ENCODE results near the gene NHSL2. TPM values are rescaled to one million over a fixed set of nuclear protein-coding genes. Genes with fewer than 3 reads are reported as not detected.
A peak's percentile ranks its signal among the peaks of the same experiment; 100 is the strongest.
"Not testable (repeated sequence)": the region's sequence is repeated elsewhere in the genome, so short reads cannot be mapped to it uniquely, and the experiment has no call there.

Gene NHSL2
- total RNA-seq (2014; rRNA removed; shearing (Covaris generic)) (7.0 and 9.5 TPM in 2 replicates), polyA plus RNA-seq (2016; fragmentation: Nextera tagmentation; extraction: Ambion mirVana) (3.7 and 4.7 TPM in 2 replicates)
- long read RNA-seq, partial matches to known transcripts, result 1 of 3 reads
- long read RNA-seq, other reads (novel, unspliced or antisense), result 2 of 3 reads

DNA sequence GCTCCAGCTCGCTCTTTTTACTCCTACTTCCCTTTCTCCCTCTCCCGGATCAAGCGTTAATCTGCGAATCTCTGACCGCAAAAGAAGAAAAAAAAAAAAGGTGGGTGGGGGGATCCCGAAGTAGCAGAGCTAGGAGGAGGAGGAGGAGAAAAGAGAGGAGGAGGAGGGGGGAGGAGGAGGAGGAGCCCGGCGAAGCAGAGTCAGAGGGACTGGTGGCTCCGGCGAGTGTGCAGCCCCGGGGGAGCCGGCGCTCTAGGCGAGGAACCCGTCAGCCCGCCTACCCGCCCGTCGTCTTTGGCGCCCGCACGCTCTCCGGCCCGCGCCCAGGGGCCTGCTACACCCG is at the start of gene NHSL2:
NHSL2 (plus strand) TSS at position 203 of the 343 bp plus-strand sequence.
- Mint-ChIP-seq H3K9me3 (no peaks in the 10 kb centered on the region), H3K36me3 (ENCODE audit: low read depth) (no peaks in the 10 kb centered on the region; the same call in 2 of the 3 replicates), H3K27ac (no peak within 1 kb of the TSS), H3K4me1 (peaks cover 30% of the 10 kb centered on the region), H3K27me3 (ENCODE audit: insufficient read depth, low read depth, poor library complexity) (peaks cover 2% of the 10 kb centered on the region), H3K4me3 (peak within 1 kb of the TSS; percentile 81)
- Histone ChIP-seq H2AFZ (no peak within 1 kb of the TSS), H3K4me1 (ENCODE audit: insufficient read depth) (peaks cover under 1% of the 10 kb centered on the region; the same call in 1 of the 2 replicates), H3F3A (replicated peaks; ENCODE audit: low read depth) (no peaks in the 10 kb centered on the region), H3K27ac (ENCODE audit: low read depth) (peak within 1 kb of the TSS; percentile 84), H3K79me2 (replicated peaks; ENCODE audit: insufficient read depth) (peaks cover 27% of the 10 kb centered on the region), H3K9me2 (ENCODE audit: insufficient read depth) (no peaks in the 10 kb centered on the region), H3K27me3 (ENCODE audit: insufficient read depth) (no peaks in the 10 kb centered on the region), H4K20me1 (replicated peaks; ENCODE audit: insufficient read depth) (no peaks in the 10 kb centered on the region), H3K36me3 (ENCODE audit: insufficient read depth) (no peaks in the 10 kb centered on the region), H3K4me2 (peak within 1 kb of the TSS; percentile 85), H3K4me3 (peak within 1 kb of the TSS; percentile 70)
- 0 out of 2 replicates have a peak, but pooled peaks have one; percentile 25 for TF ChIP-seq POLR2AphosphoS5 (IDR thresholded peaks at IDR 0.05; ENCODE audit: low read depth)
- no peak for TF ChIP-seq NANOG (IDR thresholded peaks at IDR 0.05; ENCODE audit: borderline replicate concordance)
- DNase-seq (ENCODE audit: low spot score), result peak; percentile 55
- peak; percentile 56 for ATAC-seq

DNA sequence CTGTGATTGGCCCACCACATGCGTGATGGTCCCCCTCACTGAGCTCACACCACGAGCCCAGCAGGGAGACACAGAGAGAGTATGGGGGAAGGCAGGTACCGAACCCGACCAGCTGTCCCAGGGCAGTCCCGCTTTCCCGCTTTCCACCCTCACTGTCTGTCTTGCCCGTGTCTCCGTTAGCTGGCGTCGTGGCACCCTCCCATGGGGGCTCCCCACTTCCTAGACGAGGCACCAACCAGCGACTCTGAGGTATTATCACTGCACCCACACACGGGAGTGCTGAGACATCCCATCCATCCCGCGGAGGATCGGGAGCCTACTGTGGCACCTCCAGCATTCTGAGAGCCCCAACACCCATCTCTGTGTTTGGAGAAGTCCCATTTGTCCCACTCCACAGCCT is 43.0 kb upstream of the NHSL2 start:
- Mint-ChIP-seq H3K9me3 (no peaks in the 10 kb centered on the region), H3K4me3 (no peak overlapping the region), H3K27ac (no peak overlapping the region), H3K4me1 (0 out of 3 replicates have a peak, but pooled peaks cover 5% of the 10 kb centered on the region), H3K36me3 (ENCODE audit: low read depth) (no peaks in the 10 kb centered on the region), H3K27me3 (ENCODE audit: insufficient read depth, low read depth, poor library complexity) (peaks cover 10% of the 10 kb centered on the region)
- Histone ChIP-seq H2AFZ (no peak overlapping the region), H3K36me3 (ENCODE audit: insufficient read depth) (no peaks in the 10 kb centered on the region), H3K27ac (ENCODE audit: low read depth) (no peak overlapping the region), H3K4me3 (no peak overlapping the region), H3K9me2 (ENCODE audit: insufficient read depth) (no peaks in the 10 kb centered on the region), H3K4me1 (ENCODE audit: insufficient read depth) (no peaks in the 10 kb centered on the region), H3K27me3 (ENCODE audit: insufficient read depth) (no peaks in the 10 kb centered on the region), H4K20me1 (replicated peaks; ENCODE audit: insufficient read depth) (no peaks in the 10 kb centered on the region), H3K79me2 (replicated peaks; ENCODE audit: insufficient read depth) (no peaks in the 10 kb centered on the region), H3K4me2 (no peak overlapping the region), H3F3A (replicated peaks; ENCODE audit: low read depth) (no peaks in the 10 kb centered on the region)
- DNase-seq (ENCODE audit: low spot score) (no peak), ATAC-seq (no peak)
- TF ChIP-seq, protein P1, sequence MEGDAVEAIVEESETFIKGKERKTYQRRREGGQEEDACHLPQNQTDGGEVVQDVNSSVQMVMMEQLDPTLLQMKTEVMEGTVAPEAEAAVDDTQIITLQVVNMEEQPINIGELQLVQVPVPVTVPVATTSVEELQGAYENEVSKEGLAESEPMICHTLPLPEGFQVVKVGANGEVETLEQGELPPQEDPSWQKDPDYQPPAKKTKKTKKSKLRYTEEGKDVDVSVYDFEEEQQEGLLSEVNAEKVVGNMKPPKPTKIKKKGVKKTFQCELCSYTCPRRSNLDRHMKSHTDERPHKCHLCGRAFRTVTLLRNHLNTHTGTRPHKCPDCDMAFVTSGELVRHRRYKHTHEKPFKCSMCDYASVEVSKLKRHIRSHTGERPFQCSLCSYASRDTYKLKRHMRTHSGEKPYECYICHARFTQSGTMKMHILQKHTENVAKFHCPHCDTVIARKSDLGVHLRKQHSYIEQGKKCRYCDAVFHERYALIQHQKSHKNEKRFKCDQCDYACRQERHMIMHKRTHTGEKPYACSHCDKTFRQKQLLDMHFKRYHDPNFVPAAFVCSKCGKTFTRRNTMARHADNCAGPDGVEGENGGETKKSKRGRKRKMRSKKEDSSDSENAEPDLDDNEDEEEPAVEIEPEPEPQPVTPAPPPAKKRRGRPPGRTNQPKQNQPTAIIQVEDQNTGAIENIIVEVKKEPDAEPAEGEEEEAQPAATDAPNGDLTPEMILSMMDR (conservative IDR thresholded peaks at IDR 0.05; ENCODE audit: low read depth in 2 of 2), result no peak
- no peak for TF ChIP-seq EZH2 (IDR thresholded peaks at IDR 0.05; ENCODE audit: low read depth, unreplicated experiment)
- TF ChIP-seq ZNF114 (CRISPR knock-in tag; IDR thresholded peaks at IDR 0.05), result no peak
- TF ChIP-seq JUNB (IDR thresholded peaks at IDR 0.05; ENCODE audit: unreplicated experiment), result no peak
- no peak for TF ChIP-seq STAT1 (IDR thresholded peaks at IDR 0.05; ENCODE audit: unreplicated experiment)
- TF ChIP-seq, protein P2, sequence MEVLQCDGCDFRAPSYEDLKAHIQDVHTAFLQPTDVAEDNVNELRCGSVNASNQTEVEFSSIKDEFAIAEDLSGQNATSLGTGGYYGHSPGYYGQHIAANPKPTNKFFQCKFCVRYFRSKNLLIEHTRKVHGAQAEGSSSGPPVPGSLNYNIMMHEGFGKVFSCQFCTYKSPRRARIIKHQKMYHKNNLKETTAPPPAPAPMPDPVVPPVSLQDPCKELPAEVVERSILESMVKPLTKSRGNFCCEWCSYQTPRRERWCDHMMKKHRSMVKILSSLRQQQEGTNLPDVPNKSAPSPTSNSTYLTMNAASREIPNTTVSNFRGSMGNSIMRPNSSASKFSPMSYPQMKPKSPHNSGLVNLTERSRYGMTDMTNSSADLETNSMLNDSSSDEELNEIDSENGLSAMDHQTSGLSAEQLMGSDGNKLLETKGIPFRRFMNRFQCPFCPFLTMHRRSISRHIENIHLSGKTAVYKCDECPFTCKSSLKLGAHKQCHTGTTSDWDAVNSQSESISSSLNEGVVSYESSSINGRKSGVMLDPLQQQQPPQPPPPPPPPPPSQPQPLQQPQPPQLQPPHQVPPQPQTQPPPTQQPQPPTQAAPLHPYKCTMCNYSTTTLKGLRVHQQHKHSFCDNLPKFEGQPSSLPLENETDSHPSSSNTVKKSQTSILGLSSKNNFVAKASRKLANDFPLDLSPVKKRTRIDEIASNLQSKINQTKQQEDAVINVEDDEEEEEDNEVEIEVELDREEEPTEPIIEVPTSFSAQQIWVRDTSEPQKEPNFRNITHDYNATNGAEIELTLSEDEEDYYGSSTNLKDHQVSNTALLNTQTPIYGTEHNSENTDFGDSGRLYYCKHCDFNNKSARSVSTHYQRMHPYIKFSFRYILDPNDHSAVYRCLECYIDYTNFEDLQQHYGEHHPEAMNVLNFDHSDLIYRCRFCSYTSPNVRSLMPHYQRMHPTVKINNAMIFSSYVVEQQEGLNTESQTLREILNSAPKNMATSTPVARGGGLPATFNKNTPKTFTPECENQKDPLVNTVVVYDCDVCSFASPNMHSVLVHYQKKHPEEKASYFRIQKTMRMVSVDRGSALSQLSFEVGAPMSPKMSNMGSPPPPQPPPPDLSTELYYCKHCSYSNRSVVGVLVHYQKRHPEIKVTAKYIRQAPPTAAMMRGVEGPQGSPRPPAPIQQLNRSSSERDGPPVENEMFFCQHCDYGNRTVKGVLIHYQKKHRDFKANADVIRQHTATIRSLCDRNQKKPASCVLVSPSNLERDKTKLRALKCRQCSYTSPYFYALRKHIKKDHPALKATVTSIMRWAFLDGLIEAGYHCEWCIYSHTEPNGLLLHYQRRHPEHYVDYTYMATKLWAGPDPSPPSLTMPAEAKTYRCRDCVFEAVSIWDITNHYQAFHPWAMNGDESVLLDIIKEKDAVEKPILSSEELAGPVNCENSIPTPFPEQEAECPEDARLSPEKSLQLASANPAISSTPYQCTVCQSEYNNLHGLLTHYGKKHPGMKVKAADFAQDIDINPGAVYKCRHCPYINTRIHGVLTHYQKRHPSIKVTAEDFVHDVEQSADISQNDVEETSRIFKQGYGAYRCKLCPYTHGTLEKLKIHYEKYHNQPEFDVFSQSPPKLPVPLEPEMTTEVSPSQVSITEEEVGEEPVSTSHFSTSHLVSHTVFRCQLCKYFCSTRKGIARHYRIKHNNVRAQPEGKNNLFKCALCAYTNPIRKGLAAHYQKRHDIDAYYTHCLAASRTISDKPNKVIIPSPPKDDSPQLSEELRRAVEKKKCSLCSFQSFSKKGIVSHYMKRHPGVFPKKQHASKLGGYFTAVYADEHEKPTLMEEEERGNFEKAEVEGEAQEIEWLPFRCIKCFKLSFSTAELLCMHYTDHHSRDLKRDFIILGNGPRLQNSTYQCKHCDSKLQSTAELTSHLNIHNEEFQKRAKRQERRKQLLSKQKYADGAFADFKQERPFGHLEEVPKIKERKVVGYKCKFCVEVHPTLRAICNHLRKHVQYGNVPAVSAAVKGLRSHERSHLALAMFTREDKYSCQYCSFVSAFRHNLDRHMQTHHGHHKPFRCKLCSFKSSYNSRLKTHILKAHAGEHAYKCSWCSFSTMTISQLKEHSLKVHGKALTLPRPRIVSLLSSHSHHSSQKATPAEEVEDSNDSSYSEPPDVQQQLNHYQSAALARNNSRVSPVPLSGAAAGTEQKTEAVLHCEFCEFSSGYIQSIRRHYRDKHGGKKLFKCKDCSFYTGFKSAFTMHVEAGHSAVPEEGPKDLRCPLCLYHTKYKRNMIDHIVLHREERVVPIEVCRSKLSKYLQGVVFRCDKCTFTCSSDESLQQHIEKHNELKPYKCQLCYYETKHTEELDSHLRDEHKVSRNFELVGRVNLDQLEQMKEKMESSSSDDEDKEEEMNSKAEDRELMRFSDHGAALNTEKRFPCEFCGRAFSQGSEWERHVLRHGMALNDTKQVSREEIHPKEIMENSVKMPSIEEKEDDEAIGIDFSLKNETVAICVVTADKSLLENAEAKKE (CRISPR knock-in tag; IDR thresholded peaks at IDR 0.05), result no peak

DNA sequence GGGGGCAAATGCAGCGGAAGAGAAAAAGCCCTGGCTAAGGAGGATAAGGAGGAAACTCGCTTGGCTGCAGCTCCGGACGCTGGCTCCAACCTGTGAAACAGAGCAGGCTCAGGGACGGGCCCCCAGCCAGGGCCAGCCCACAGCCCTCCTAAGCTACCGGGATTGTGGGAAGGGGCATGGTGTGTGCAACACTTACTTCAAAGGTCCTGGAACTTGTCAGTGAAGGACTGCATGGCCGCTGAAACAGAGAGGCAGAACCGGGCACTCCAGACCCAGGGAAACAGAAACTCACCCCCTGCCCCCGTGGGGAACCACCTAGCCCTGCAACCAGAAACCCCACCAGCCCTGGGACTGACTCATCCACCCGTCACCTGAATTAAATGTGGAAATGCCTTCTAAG is 41.1 kb upstream of the NHSL2 start:
- not testable (repeated sequence) for H3K9me2 ChIP-seq (ENCODE audit: insufficient read depth); H4K20me1 ChIP-seq (replicated peaks; ENCODE audit: insufficient read depth); H3K79me2 ChIP-seq (replicated peaks; ENCODE audit: insufficient read depth); H3K9me3 Mint-ChIP-seq; DNase-seq (ENCODE audit: low spot score); H3K27me3 ChIP-seq (ENCODE audit: insufficient read depth); H2AFZ ChIP-seq; ATAC-seq; H3K4me2 ChIP-seq; H3K4me1 Mint-ChIP-seq; H3K4me1 ChIP-seq (ENCODE audit: insufficient read depth); H3K36me3 ChIP-seq (ENCODE audit: insufficient read depth); H3K36me3 Mint-ChIP-seq (ENCODE audit: low read depth); H3K4me3 ChIP-seq; H3F3A ChIP-seq (replicated peaks; ENCODE audit: low read depth); H3K27ac Mint-ChIP-seq; H3K4me3 Mint-ChIP-seq; H3K27ac ChIP-seq (ENCODE audit: low read depth)
- H3K27me3 Mint-ChIP-seq (ENCODE audit: insufficient read depth, low read depth, poor library complexity), result peaks cover 12% of the 10 kb centered on the region

Data from GM23338 (cell line).